OCI-LY3 (cell line): ENCODE results near the gene DNAJB13.

Experiments used
- CTCF ChIP-seq: fragments of 200-600, 300-600 bp; sonication (generic); IDR thresholded peaks from 2 replicates; pipeline ENCODE4 v1.5.1; 2014; ENCODE audit warnings: antibody characterized with exemption, low read length, low read depth
- EZH2phosphoT487 ChIP-seq: fragments of 200-600 bp; shearing (Covaris generic); IDR thresholded peaks from 2 replicates; pipeline ENCODE4 v1.6.1; 2018; ENCODE audit warnings: antibody characterized with exemption, mixed run types, low read depth

- TF ChIP-seq CTCF = no peak
- TF ChIP-seq EZH2phosphoT487 = no peak
Observed at GRCh38 chr11:73972187-73972586, 21.4 kb downstream of the DNAJB13 start.
